BE2C (cell line): ENCODE measurements around the gene CCR7.

Experiments used
- DNase-seq: peaks from one replicate; pipeline ENCODE4 v3.0.0-alpha.2; 2020
- H3K27me3 ChIP-seq: fragments of 250-450 bp; sonication (Bioruptor Pico); 2 replicates; pipeline ENCODE4 v1.5.1; 2020; ENCODE audit warnings: mild to moderate bottlenecking
- H3K36me3 ChIP-seq: fragments of 250-450 bp; sonication (Bioruptor Pico); 2 replicates; pipeline ENCODE4 v1.5.1; 2020; ENCODE audit warnings: mild to moderate bottlenecking
- H3K4me1 ChIP-seq: fragments of 250-450 bp; sonication (Bioruptor Pico); 2 replicates; pipeline ENCODE4 v1.5.1; 2020
- H3K4me3 ChIP-seq: 2 replicates; pipeline ENCODE4 v1.5.1; 2011; ENCODE audit warnings: low read depth, low read length
- H3K9me3 ChIP-seq: fragments of 250-450 bp; sonication (Bioruptor Pico); 2 replicates; pipeline ENCODE4 v1.5.1; 2020
- CTCF ChIP-seq: IDR thresholded peaks from 2 replicates; pipeline ENCODE4 v1.5.1; 2012; ENCODE audit warnings: mild to moderate bottlenecking, low read depth, low read length

Gene CCR7

GRCh38 chr17:40551879-40552768 is 13.1 kb downstream of the CCR7 start:
- H3K4me3 ChIP-seq: no peak overlapping the region
- H3K36me3 ChIP-seq: no peaks in the 10 kb centered on the region
- H3K4me1 ChIP-seq: peaks cover 44% of the 10 kb centered on the region
- H3K27me3 ChIP-seq: no peaks in the 10 kb centered on the region
- TF ChIP-seq CTCF: no peak
- DNase-seq: peak; percentile 12
- H3K9me3 ChIP-seq: no peaks in the 10 kb centered on the region

GRCh38 chr17:40551091-40551878 is 14.0 kb downstream of the CCR7 start:
- H3K27me3 ChIP-seq: no peaks in the 10 kb centered on the region
- no peaks in the 10 kb centered on the region for H3K9me3 ChIP-seq
- DNase-seq: peak; percentile 4
- no peak for TF ChIP-seq CTCF
- no peak overlapping the region for H3K4me3 ChIP-seq
- H3K4me1 ChIP-seq: peaks cover 37% of the 10 kb centered on the region
- no peaks in the 10 kb centered on the region for H3K36me3 ChIP-seq

GRCh38 chr17:40550608-40551007 is 14.7 kb downstream of the CCR7 start:
- Histone ChIP-seq H3K27me3 (no peaks in the 10 kb centered on the region), H3K9me3 (no peaks in the 10 kb centered on the region), H3K36me3 (no peaks in the 10 kb centered on the region), H3K4me3 (no peak overlapping the region), H3K4me1 (peaks cover 36% of the 10 kb centered on the region)
- peak; percentile 62 for DNase-seq
- no peak for TF ChIP-seq CTCF

GRCh38 chr17:40548982-40549685 is 16.1 kb downstream of the CCR7 start:
- no peak for TF ChIP-seq CTCF
- no peaks in the 10 kb centered on the region for H3K27me3 ChIP-seq
- peak; percentile 13 for DNase-seq
- peaks cover 34% of the 10 kb centered on the region for H3K4me1 ChIP-seq
- no peak overlapping the region for H3K4me3 ChIP-seq
- no peaks in the 10 kb centered on the region for H3K36me3 ChIP-seq
- H3K9me3 ChIP-seq: no peaks in the 10 kb centered on the region

GRCh38 chr17:40548491-40548981 is 16.7 kb downstream of the CCR7 start:
- no peak overlapping the region for H3K4me3 ChIP-seq
- DNase-seq: no peak
- TF ChIP-seq CTCF: no peak
- no peaks in the 10 kb centered on the region for H3K27me3 ChIP-seq
- no peaks in the 10 kb centered on the region for H3K36me3 ChIP-seq
- no peaks in the 10 kb centered on the region for H3K9me3 ChIP-seq
- peaks cover 30% of the 10 kb centered on the region for H3K4me1 ChIP-seq
